Transverse colon (tissue), 4 donors: Measurements from ENCODE around the gene ETS2. TPM values are rescaled to one million over a fixed set of nuclear protein-coding genes. Genes with fewer than 3 reads are reported as not detected.

Source experiments
- DNase-seq: peaks from one replicate; pipeline ENCODE4 v3.0.0-alpha.2; 2019
- H3K27ac ChIP-seq, 4 donors: fragments of 200-600 bp; sonication (generic); 2 replicates each; pipeline ENCODE4 v1.5.1; 2016 to 2018; ENCODE audit warnings: inconsistent platforms in 4 of 4
- H3K27me3 ChIP-seq: fragments of 200-600 bp; sonication (generic); 2 replicates; pipeline ENCODE4 v1.5.1; 2017; ENCODE audit warnings: inconsistent platforms
- H3K36me3 ChIP-seq, 4 donors: fragments of 200-600 bp; sonication (generic); 2 replicates each; pipeline ENCODE4 v1.5.1; 2017 to 2019; ENCODE audit warnings: inconsistent platforms in 4 of 4
- H3K4me1 ChIP-seq, 4 donors: fragments of 200-600 bp; sonication (generic); 2 replicates each; pipeline ENCODE4 v1.5.1; 2017 to 2020; ENCODE audit warnings: inconsistent platforms in 4 of 4
- H3K4me3 ChIP-seq, 4 donors: fragments of 200-600 bp; sonication (generic); 1 replicate in 1 of 4; 2 replicates in 3 of 4; pipeline versions ENCODE4 v1.5.1 to v1.6.1; 2017 to 2019; ENCODE audit warnings: inconsistent platforms in 4 of 4
- H3K9me3 ChIP-seq, 2 donors: fragments of 200-600 bp; sonication (generic); 2 replicates each; pipeline ENCODE4 v1.5.1; 2017 to 2019; ENCODE audit warnings: inconsistent platforms in 2 of 2
- CTCF ChIP-seq, 5 experiments: fragments of 200-600 bp in 3 of 5; fragments of 450-650 bp in 2 of 5; sonication (generic) in 3 of 5; IDR thresholded peaks; 1 replicate in 2 of 5; 2 replicates in 3 of 5; pipeline ENCODE4 v1.5.1; 2016 to 2017; ENCODE audit warnings: antibody characterized with exemption in 5 of 5, inconsistent platforms in 3 of 5, mild to moderate bottlenecking in 2 of 5, moderate library complexity in 1 of 5
- EP300 ChIP-seq: sonication (generic); formaldehyde crosslinking; IDR thresholded peaks from one replicate; pipeline ENCODE4 v1.6.1; 2017; ENCODE audit warnings: antibody characterized with exemption, low read depth
- POLR2A ChIP-seq: fragments of 450-650 bp; IDR thresholded peaks from one replicate; pipeline ENCODE4 v1.6.1; 2016; ENCODE audit warnings: antibody characterized with exemption, mild to moderate bottlenecking, moderate library complexity
- POLR2AphosphoS5 ChIP-seq, 3 donors: sonication (generic); formaldehyde crosslinking; IDR thresholded peaks; one replicate each; pipeline ENCODE4 v1.6.1; 2016; ENCODE audit warnings: antibody characterized with exemption in 3 of 3
- WGBS, 2 donors: methylation state at CpG; one replicate each; pipeline ENCODE4 v1.1.5; 2018; ENCODE audit warnings: low coverage in 1 of 2; 5-methylcytosine and 5-hydroxymethylcytosine counted together
- in situ Hi-C, 4 donors: fragments of 200-750 bp; cut with MboI; loops; one replicate each; pipeline versions ENCODE4 v1.15.0 to v1.15.1; 2017; ENCODE audit warnings: low sequenced_read_pairs in 3 of 4, low pct_ligation_motif_present in 1 of 4, low pct_unique_long_range_greater_than_20kb in 1 of 4
- intact Hi-C: fragments of 100-400 bp; cut with DNase I; formaldehyde crosslinking; loops from one replicate; pipeline ENCODE4 v1.15.1; 2023; ENCODE audit warnings: low total_unique reads
- total RNA-seq, 4 donors: library from RNA; depleted of rRNA; stranded (reverse); fragments of >200 nt; gene quantifications; one replicate each; pipeline ENCODE4 v1.1.0, GENCODE V29; 2016

ETS2 gene
- total RNA-seq, 4 donors from 2014 or later, result 55.1 to 174 (median 127) TPM

GRCh38 chr21:38774586-38775285 lies 31.0 kb upstream of the ETS2 start:
- H3K9me3 ChIP-seq, result peaks cover 0 to 3% of the 10 kb centered on the region in 2 donors
- no peaks in the 10 kb centered on the region for H3K27me3 ChIP-seq
- DNase-seq, result no peak
- H3K27ac ChIP-seq, result no peak overlapping the region
- intact Hi-C loops (no loop called here), in situ Hi-C loops (no loop called here)
- H3K36me3 ChIP-seq, result no peaks in the 10 kb centered on the region
- H3K4me3 ChIP-seq, result no peak overlapping the region
- TF ChIP-seq POLR2AphosphoS5 (IDR thresholded peaks at IDR 0.05), result no peak
- no peak for TF ChIP-seq CTCF (IDR thresholded peaks at IDR 0.05)
- TF ChIP-seq EP300, result no peak
- no peak for TF ChIP-seq POLR2A
- H3K4me1 ChIP-seq, result peaks cover 0 to 11% (median under 1%) of the 10 kb centered on the region in 4 donors
- 82% methylated on average over 12 of the region's 12 CpGs; no CpG with 5 or more reads in 1 of the 2 donors for WGBS, 2 donors

GRCh38 chr21:38775733-38776132 lies 30.0 kb upstream of the ETS2 start:
- intact Hi-C loops (no loop called here), in situ Hi-C loops (no loop called here)
- H3K27me3 ChIP-seq, result no peaks in the 10 kb centered on the region
- WGBS, 2 donors, result 69 to 86% methylated on average over 3 to 5 of the region's 5 CpGs
- H3K36me3 ChIP-seq, result no peaks in the 10 kb centered on the region
- no peak for TF ChIP-seq POLR2A
- no peak for TF ChIP-seq CTCF (IDR thresholded peaks at IDR 0.05)
- no peak for TF ChIP-seq EP300
- TF ChIP-seq POLR2AphosphoS5 (IDR thresholded peaks at IDR 0.05), result no peak
- H3K9me3 ChIP-seq, result peaks cover 0 to 3% of the 10 kb centered on the region in 2 donors
- no peak overlapping the region for H3K4me3 ChIP-seq
- no peak overlapping the region for H3K27ac ChIP-seq
- peaks cover 0 to 11% (median 0%) of the 10 kb centered on the region in 4 donors for H3K4me1 ChIP-seq
- no peak for DNase-seq

- intact Hi-C loops, result no loop called here
- H3K27me3 ChIP-seq, result no peaks in the 10 kb centered on the region
- H3K4me1 ChIP-seq, result peaks cover 0 to 8% (median 0%) of the 10 kb centered on the region in 4 donors
- DNase-seq, result no peak
- H3K4me3 ChIP-seq, result no peak overlapping the region
- WGBS, 2 donors, result 83 to 88% methylated on average over 1 of the region's 1 CpG
- no peaks in the 10 kb centered on the region for H3K36me3 ChIP-seq
- TF ChIP-seq EP300 (no peak), POLR2AphosphoS5 (IDR thresholded peaks at IDR 0.05) (no peak), POLR2A (no peak), CTCF (IDR thresholded peaks at IDR 0.05) (no peak)
- H3K9me3 ChIP-seq, result peaks cover 0 to 3% of the 10 kb centered on the region in 2 donors
- no peak overlapping the region for H3K27ac ChIP-seq
- in situ Hi-C loops, result no loop called here
Measured at GRCh38 chr21:38777015-38777414, 28.7 kb upstream of the ETS2 start.

- peaks cover 0 to 8% of the 10 kb centered on the region in 2 donors for H3K9me3 ChIP-seq
- H3K4me1 ChIP-seq, result peaks cover 0 to 5% (median 0%) of the 10 kb centered on the region in 4 donors
- H3K36me3 ChIP-seq, result no peaks in the 10 kb centered on the region
- no peak overlapping the region for H3K27ac ChIP-seq
- DNase-seq, result no peak
- no peak overlapping the region for H3K4me3 ChIP-seq
- 53 to 63% methylated on average over 5 of the region's 5 CpGs for WGBS, 2 donors
- in situ Hi-C loops, result no loop called here
- TF ChIP-seq CTCF (IDR thresholded peaks at IDR 0.05) (no peak), POLR2AphosphoS5 (IDR thresholded peaks at IDR 0.05) (no peak), EP300 (no peak), POLR2A (no peak)
- no peaks in the 10 kb centered on the region for H3K27me3 ChIP-seq
- intact Hi-C loops, result no loop called here
Measured at GRCh38 chr21:38777531-38777930, 28.2 kb upstream of the ETS2 start.
